ENCODE results near the gene DNAJB9. TPM values are rescaled to one million over a fixed set of nuclear protein-coding genes. Genes with fewer than 3 reads are reported as not detected.

The DNAJB9 gene
- total and polyA plus RNA-seq, 4 donors, result 19.4 to 28.4 (median 22.7) TPM

DNA sequence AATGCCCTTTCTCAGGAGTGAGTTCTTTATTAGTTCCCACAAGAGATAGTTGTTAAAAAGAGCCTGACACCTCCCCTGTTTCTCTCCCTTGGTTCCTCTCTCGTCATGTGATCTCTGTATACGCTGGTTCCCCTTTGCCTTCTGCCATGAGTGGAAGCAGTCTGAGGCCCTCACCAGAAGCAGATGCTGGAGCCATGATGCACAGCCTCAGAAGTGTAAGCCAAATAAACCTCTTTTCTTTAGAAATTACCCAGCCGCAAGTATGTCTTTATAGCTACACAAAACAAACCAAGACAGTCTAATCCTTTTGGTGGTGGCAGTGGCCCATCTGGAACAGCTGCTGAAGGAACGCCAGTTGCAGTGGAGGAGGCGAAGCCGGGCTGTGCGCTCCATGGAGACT is 9.3 kb downstream of the DNAJB9 start:
- 97 to 99% methylated on average over 7 of the region's 7 CpGs for WGBS, 2 donors
- Histone ChIP-seq H3K36me3 (ENCODE audit: control insufficient read depth in 1 of 2, insufficient read depth in 2 of 2, low read length in 1 of 2) (peaks cover 0 to 6% of the 10 kb centered on the region in 2 donors), H3K27ac (ENCODE audit: low read depth in 1 of 2, low read length in 2 of 2) (no peak overlapping the region), H3K4me1 (ENCODE audit: control insufficient read depth in 1 of 2, insufficient read depth in 2 of 2, low read length in 2 of 2) (peaks cover 0 to 6% of the 10 kb centered on the region in 2 donors), H3K9me3 (ENCODE audit: control insufficient read depth, low read length) (peaks cover 5% of the 10 kb centered on the region), H3K4me3 (ENCODE audit: low read length in 2 of 2) (no peak overlapping the region), H3K27me3 (ENCODE audit: control insufficient read depth in 1 of 2, insufficient read depth in 2 of 2, low read length in 1 of 2) (no peaks in the 10 kb centered on the region)
- ATAC-seq (ENCODE audit: low FRiP score) (no peak), DNase-seq (no peak)
- intact Hi-C loops (cut with DNase I), result no loop called here

DNA sequence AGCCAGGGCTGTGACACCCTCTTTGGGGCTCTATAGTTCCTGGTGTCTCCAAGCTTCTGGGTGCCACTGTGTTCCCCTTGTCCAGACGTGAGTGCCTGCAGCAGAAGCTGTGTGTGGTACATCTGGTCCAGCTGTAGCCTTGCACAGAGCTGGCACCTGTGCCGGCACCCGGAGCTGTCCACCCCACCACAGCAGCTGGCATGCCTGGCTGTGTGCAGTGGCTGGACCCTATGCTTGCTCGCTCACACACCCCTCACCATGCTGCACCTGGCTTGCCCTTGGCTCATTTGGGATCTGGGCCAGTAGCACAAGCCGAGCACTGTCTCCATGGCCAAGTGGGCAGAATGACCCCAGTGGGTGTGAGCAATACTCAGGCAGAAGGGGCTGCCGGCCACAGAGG is 10.6 kb downstream of the DNAJB9 start:
- peaks cover 5% of the 10 kb centered on the region for H3K9me3 ChIP-seq (ENCODE audit: control insufficient read depth, low read length)
- peaks cover 0 to 3% of the 10 kb centered on the region in 2 donors for H3K4me1 ChIP-seq (ENCODE audit: control insufficient read depth in 1 of 2, insufficient read depth in 2 of 2, low read length in 2 of 2)
- 71 to 79% methylated on average over 4 to 6 of the region's 6 CpGs for WGBS, 2 donors
- no peak overlapping the region for H3K4me3 ChIP-seq (ENCODE audit: low read length in 2 of 2)
- H3K27ac ChIP-seq (ENCODE audit: low read depth in 1 of 2, low read length in 2 of 2), result no peak overlapping the region
- no peaks in the 10 kb centered on the region for H3K27me3 ChIP-seq (ENCODE audit: control insufficient read depth in 1 of 2, insufficient read depth in 2 of 2, low read length in 1 of 2)
- H3K36me3 ChIP-seq (ENCODE audit: control insufficient read depth in 1 of 2, insufficient read depth in 2 of 2, low read length in 1 of 2), result peaks cover 0 to 6% of the 10 kb centered on the region in 2 donors
- DNase-seq, result no peak
- ATAC-seq (ENCODE audit: low FRiP score), result no peak
- intact Hi-C loops (cut with DNase I), result no loop called here

DNA sequence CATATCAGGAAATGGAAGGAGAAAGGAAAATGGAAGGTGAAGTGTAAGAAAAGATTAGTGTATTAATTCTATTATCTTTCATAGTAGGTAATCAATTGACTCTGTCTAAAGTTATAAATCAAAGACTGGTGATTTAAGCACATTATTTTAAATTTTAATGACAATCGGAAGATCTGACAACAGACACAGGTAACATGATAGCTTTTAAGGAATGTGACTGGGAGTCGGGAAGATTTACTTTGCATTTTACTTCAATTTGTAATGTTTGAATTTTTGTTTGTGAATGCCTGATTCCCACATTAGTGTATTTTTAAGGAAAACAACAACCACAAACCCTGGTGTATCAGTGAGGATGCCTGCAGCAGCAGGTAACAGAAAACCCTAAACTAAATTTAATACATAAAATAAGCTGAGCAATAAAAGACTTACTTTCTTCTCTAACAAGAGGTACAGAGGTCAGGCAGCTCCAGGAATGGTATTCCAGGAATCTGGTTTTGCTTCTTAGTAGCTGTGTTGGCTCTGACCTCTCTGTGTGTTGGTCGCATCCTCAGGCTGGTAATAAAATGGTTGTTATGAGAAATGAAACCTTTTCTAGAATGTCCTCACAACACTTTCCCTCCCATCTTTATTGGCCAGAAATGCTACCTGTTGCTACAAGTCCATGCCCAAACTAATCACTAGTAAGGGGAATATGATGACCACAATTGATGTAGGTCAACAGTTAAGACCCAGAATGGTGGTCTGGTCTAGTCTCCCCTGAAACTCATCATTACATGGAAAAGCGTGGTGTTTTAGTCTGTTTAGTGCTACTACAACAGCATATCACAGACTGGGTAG is 12.2 kb downstream of the DNAJB9 start:
- Histone ChIP-seq H3K36me3 (ENCODE audit: control insufficient read depth in 1 of 2, insufficient read depth in 2 of 2, low read length in 1 of 2) (peaks cover 0 to 6% of the 10 kb centered on the region in 2 donors), H3K27ac (ENCODE audit: low read depth in 1 of 2, low read length in 2 of 2) (no peak overlapping the region), H3K4me3 (ENCODE audit: low read length in 2 of 2) (no peak overlapping the region), H3K9me3 (ENCODE audit: control insufficient read depth, low read length) (peaks cover 5% of the 10 kb centered on the region), H3K27me3 (ENCODE audit: control insufficient read depth in 1 of 2, insufficient read depth in 2 of 2, low read length in 1 of 2) (no peaks in the 10 kb centered on the region), H3K4me1 (ENCODE audit: control insufficient read depth in 1 of 2, insufficient read depth in 2 of 2, low read length in 2 of 2) (no peaks in the 10 kb centered on the region)
- DNase-seq (no peak), ATAC-seq (ENCODE audit: low FRiP score) (no peak)
- 50 to 56% methylated on average over 4 of the region's 4 CpGs for WGBS, 2 donors
- intact Hi-C loops (cut with DNase I), result no loop called here

DNA sequence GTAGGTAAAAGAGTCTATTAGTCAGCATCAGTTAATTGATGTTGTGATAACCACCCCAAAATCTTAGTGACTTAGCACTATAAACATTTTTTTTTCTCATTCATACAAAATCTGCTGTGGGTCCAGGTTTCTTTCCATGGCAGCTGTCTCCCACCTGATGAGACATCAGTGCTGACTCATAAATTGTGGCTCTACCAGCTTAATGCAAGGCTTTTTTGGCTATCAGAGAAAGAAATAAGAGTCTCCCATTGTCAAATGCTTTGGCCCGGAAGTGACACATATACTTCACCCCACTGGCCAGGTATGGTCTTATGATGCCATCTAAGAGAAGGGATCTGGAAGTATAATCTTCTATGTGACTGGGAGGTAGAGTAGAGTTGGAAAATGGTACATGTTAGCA is 14.5 kb downstream of the DNAJB9 start:
- ATAC-seq (ENCODE audit: low FRiP score), result no peak
- intact Hi-C loops (cut with DNase I), result no loop called here
- Histone ChIP-seq H3K9me3 (ENCODE audit: control insufficient read depth, low read length) (peaks cover 5% of the 10 kb centered on the region), H3K27me3 (ENCODE audit: control insufficient read depth in 1 of 2, insufficient read depth in 2 of 2, low read length in 1 of 2) (no peaks in the 10 kb centered on the region), H3K4me1 (ENCODE audit: control insufficient read depth in 1 of 2, insufficient read depth in 2 of 2, low read length in 2 of 2) (no peaks in the 10 kb centered on the region), H3K27ac (ENCODE audit: low read depth in 1 of 2, low read length in 2 of 2) (no peak overlapping the region), H3K4me3 (ENCODE audit: low read length in 2 of 2) (no peak overlapping the region), H3K36me3 (ENCODE audit: control insufficient read depth in 1 of 2, insufficient read depth in 2 of 2, low read length in 1 of 2) (peaks cover 0 to 4% of the 10 kb centered on the region in 2 donors)
- DNase-seq, result no peak
- 93 to 100% methylated on average over 1 of the region's 1 CpG for WGBS, 2 donors

DNA sequence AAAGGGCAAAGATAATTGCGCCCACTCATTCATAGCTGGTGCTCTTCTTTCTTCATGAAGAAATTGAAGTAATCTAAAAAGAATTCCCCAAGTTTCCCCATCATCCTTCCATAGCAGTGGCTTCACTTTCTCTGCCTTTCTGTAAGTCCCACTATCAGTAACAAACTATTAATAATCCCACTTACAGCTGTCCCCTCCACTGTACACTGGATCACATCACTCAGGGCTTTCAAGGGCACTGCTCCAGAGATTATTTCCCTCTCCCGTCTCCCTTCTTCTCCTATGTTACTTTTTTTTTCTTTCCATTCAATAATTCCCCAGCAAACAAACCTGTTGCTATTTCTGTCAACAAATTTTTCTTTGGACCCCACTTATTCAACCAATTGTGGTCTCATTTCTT is 16.2 kb downstream of the DNAJB9 start:
- WGBS, 2 donors, result 61 to 69% methylated on average over 2 of the region's 2 CpGs
- no peaks in the 10 kb centered on the region for H3K36me3 ChIP-seq (ENCODE audit: control insufficient read depth in 1 of 2, insufficient read depth in 2 of 2, low read length in 1 of 2)
- H3K4me3 ChIP-seq (ENCODE audit: low read length in 2 of 2), result no peak overlapping the region
- no peaks in the 10 kb centered on the region for H3K27me3 ChIP-seq (ENCODE audit: control insufficient read depth in 1 of 2, insufficient read depth in 2 of 2, low read length in 1 of 2)
- no peaks in the 10 kb centered on the region for H3K4me1 ChIP-seq (ENCODE audit: control insufficient read depth in 1 of 2, insufficient read depth in 2 of 2, low read length in 2 of 2)
- DNase-seq (no peak), ATAC-seq (ENCODE audit: low FRiP score) (no peak)
- no peaks in the 10 kb centered on the region for H3K9me3 ChIP-seq (ENCODE audit: control insufficient read depth, low read length)
- H3K27ac ChIP-seq (ENCODE audit: low read depth in 1 of 2, low read length in 2 of 2), result no peak overlapping the region
- intact Hi-C loops (cut with DNase I), result no loop called here

DNA sequence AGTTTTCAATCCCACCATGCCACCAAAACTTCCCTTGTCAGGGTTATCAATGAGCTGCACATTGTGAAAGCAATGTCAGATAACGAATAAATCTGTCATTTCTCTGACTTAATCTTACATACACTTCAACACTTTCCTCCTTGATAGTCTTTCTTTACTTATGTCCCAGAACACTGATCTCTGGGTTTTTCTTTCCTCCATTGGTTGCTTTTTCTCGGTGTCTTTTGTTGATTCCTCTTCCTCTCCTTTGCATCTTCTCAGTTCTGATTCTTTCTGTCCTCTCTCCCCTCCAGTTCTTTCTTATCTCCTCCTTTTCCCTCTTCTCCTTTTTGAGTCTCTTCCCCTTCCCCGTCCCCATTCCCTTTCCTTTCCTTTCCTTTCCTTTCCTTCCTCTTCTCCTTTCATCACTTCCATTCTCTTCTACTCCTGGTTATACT is 16.6 kb downstream of the DNAJB9 start:
- DNase-seq (no peak), ATAC-seq (ENCODE audit: low FRiP score) (no peak)
- Histone ChIP-seq H3K27me3 (ENCODE audit: control insufficient read depth in 1 of 2, insufficient read depth in 2 of 2, low read length in 1 of 2) (no peaks in the 10 kb centered on the region), H3K36me3 (ENCODE audit: control insufficient read depth in 1 of 2, insufficient read depth in 2 of 2, low read length in 1 of 2) (no peaks in the 10 kb centered on the region), H3K9me3 (ENCODE audit: control insufficient read depth, low read length) (no peaks in the 10 kb centered on the region), H3K4me1 (ENCODE audit: control insufficient read depth in 1 of 2, insufficient read depth in 2 of 2, low read length in 2 of 2) (no peaks in the 10 kb centered on the region), H3K4me3 (ENCODE audit: low read length in 2 of 2) (no peak overlapping the region), H3K27ac (ENCODE audit: low read depth in 1 of 2, low read length in 2 of 2) (no peak overlapping the region)
- WGBS, 2 donors, result 51 to 65% methylated on average over 2 of the region's 3 CpGs
- intact Hi-C loops (cut with DNase I), result no loop called here

DNA sequence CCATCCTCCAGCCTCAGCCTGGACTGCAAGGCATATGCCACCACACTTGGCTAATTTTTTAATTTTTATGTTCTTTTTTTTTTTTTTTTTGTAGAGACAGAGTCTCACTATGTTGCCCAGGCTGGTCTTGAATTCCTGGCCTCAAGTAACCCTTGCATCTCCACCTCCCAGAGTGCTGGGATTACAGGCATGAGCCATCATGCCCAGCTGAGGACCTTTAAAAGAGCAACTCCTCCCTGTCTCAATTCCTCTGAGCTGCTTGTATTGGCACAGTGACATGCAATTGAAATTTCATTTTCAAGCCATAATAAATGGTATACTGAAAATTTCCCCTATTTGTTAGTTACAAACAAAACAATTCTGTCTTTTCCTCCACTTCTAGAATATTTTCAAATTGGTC is 19.5 kb downstream of the DNAJB9 start:
- no peak overlapping the region for H3K27ac ChIP-seq (ENCODE audit: low read depth in 1 of 2, low read length in 2 of 2)
- no peaks in the 10 kb centered on the region for H3K4me1 ChIP-seq (ENCODE audit: control insufficient read depth in 1 of 2, insufficient read depth in 2 of 2, low read length in 2 of 2)
- DNase-seq, result no peak
- H3K9me3 ChIP-seq (ENCODE audit: control insufficient read depth, low read length), result no peaks in the 10 kb centered on the region
- intact Hi-C loops (cut with DNase I), result no loop called here
- H3K27me3 ChIP-seq (ENCODE audit: control insufficient read depth in 1 of 2, insufficient read depth in 2 of 2, low read length in 1 of 2), result no peaks in the 10 kb centered on the region
- no peaks in the 10 kb centered on the region for H3K36me3 ChIP-seq (ENCODE audit: control insufficient read depth in 1 of 2, insufficient read depth in 2 of 2, low read length in 1 of 2)
- no peak for ATAC-seq (ENCODE audit: low FRiP score)
- H3K4me3 ChIP-seq (ENCODE audit: low read length in 2 of 2), result no peak overlapping the region

DNA sequence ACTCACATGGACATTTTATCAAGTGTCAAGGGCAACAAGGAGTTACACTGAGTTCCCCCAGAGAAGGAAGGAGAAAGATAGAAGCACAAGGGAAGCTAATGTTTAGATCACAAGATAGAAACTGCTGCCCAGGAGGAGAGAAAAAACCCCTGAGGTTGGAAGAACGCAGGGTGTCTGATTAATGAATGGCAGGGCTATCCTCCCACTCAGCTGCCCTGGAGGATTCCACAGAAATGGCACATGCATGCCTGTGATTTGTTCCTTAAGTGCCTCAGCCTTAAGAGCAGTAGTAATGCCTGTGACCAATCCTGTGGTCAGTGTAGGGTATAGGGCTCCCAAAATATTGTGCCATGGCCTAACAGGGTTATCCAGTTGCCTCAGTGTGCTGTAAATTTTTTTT is 20.2 kb downstream of the DNAJB9 start:
- Histone ChIP-seq H3K4me3 (ENCODE audit: low read length in 2 of 2) (no peak overlapping the region), H3K4me1 (ENCODE audit: control insufficient read depth in 1 of 2, insufficient read depth in 2 of 2, low read length in 2 of 2) (no peaks in the 10 kb centered on the region), H3K9me3 (ENCODE audit: control insufficient read depth, low read length) (no peaks in the 10 kb centered on the region), H3K27me3 (ENCODE audit: control insufficient read depth in 1 of 2, insufficient read depth in 2 of 2, low read length in 1 of 2) (no peaks in the 10 kb centered on the region), H3K36me3 (ENCODE audit: control insufficient read depth in 1 of 2, insufficient read depth in 2 of 2, low read length in 1 of 2) (no peaks in the 10 kb centered on the region), H3K27ac (ENCODE audit: low read depth in 1 of 2, low read length in 2 of 2) (no peak overlapping the region)
- ATAC-seq (ENCODE audit: low FRiP score) (no peak), DNase-seq (no peak)
- intact Hi-C loops (cut with DNase I), result no loop called here
- WGBS, 2 donors, result 50 to 57% methylated on average over 1 of the region's 1 CpG

DNA sequence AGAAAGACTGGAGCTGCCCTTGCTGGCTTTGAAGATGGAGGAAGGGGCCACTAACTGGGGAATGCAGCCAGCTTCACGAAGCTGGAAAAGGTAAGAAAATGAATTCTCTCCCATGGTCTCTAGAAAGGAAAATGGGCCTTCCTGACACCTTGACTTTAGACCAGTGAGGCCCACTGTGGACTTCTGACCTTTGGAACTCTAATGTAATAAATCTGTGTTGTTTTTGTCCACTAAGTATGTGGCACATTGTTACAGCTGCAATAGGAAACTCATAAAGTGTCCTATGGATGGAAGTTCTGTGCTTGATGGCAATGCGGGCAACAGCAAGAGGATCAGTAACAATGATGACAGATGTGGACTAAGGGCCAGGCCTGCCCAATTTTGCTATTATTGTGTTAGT is 20.9 kb downstream of the DNAJB9 start:
- DNase-seq, result no peak
- Histone ChIP-seq H3K4me3 (ENCODE audit: low read length in 2 of 2) (no peak overlapping the region), H3K9me3 (ENCODE audit: control insufficient read depth, low read length) (no peaks in the 10 kb centered on the region), H3K27me3 (ENCODE audit: control insufficient read depth in 1 of 2, insufficient read depth in 2 of 2, low read length in 1 of 2) (no peaks in the 10 kb centered on the region), H3K27ac (ENCODE audit: low read depth in 1 of 2, low read length in 2 of 2) (no peak overlapping the region), H3K4me1 (ENCODE audit: control insufficient read depth in 1 of 2, insufficient read depth in 2 of 2, low read length in 2 of 2) (no peaks in the 10 kb centered on the region), H3K36me3 (ENCODE audit: control insufficient read depth in 1 of 2, insufficient read depth in 2 of 2, low read length in 1 of 2) (no peaks in the 10 kb centered on the region)
- ATAC-seq (ENCODE audit: low FRiP score), result no peak
- intact Hi-C loops (cut with DNase I), result no loop called here
- 84 to 94% methylated on average over 2 of the region's 2 CpGs for WGBS, 2 donors
